HG02610 (cell line): Measurements from ENCODE around the gene PEAR1.

ENCODE experiments used
- ATAC-seq: cut with Tn5 transposase; IDR thresholded peaks from one replicate; pipeline ENCODE4 v1.9.1; 2021; ENCODE audit warnings: mild to moderate bottlenecking, moderate library complexity; ENCODE audit not compliant: unreplicated experiment

Gene PEAR1

DNA sequence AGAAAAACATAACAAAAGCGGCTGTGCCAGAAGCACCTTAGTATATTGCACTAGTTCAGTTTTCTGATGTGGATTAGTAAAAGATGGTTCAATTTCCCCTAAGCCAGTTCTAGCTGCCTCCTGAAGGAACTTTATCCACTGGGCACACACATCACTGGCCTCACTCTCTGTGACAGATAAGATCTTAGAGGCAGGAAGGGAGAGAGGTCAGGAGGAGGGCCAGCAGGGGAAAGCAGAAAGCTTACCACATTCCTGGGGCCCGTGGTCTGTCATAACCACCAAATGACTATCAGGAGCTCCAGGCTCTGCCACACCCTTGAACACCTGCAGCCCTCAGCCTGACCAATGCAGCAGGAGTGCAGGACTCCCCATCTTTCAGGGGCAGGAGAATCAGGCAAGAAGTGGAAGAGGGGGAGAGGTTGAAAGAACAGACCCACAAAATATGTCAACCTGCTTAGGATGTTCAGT is 64.8 kb downstream of the PEAR1 start:
- ATAC-seq: no peak

GRCh38 chr1:156959414-156959813 is 65.9 kb downstream of the PEAR1 start:
- no peak for ATAC-seq

DNA sequence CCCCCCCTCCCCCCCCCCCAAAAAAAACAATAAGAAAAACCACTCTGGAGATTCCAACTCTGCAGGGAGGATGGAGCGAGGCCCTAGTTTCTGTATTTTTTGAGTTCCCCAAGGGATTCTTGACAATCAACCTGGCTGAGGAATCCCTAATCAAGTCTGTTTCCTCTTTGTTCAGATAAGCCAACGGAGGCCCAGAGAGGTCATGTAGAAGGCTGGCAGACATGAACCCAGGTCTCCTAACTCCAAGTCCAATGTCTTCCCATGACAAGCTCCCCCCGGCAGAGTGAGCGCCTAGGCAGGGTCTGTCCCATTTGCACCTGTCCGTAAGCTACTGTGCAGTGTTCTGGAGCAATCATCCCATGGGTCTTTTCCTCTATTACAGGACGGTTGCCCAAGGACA is 66.4 kb downstream of the PEAR1 start:
- no peak for ATAC-seq

GRCh38 chr1:156961709-156962108 is 68.2 kb downstream of the PEAR1 start:
- ATAC-seq: no peak

DNA sequence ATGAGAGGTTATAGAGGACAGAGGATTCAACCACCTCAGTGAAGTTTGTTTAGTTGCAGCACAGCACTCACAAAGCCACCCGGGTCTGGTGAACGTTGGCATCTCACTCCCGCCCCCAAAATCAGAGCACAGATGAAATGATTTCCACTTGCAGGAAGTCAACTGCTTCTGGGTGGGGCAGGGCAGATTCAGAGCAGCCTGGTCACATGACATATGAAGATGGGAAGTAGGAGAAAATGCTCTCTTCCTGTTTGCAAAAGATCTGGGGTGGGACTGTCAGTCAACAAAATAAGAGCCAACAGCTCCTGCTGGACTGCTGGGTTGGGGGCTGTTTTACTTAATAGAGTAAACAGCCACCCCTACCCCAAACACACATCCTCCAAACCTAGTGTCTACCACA is 70.1 kb downstream of the PEAR1 start:
- no peak for ATAC-seq

DNA sequence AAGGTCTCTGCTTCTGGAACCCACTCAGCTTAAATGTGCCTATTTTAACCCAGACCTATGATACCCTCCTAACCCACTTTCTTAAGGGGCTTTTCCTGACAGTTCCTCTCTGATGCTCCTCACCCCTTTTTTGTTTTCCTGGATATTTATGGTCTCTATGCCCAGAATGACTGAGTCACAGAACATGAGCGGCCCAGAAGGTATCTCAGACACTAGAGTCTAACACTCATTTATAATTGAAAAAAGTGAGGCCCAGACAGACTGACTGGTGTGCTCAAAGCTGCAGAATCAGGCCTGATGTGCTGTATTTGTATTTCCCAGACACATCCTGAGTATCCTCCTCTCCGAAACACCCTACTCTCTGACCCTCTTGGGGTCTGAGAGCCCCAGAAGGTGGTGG is 70.9 kb downstream of the PEAR1 start:
- ATAC-seq: no peak
